Peyer's patch (tissue), 4 donors: ENCODE data around the gene TBX5. TPM values are rescaled to one million over a fixed set of nuclear protein-coding genes. Genes with fewer than 3 reads are reported as not detected.

Source experiments
- DNase-seq, 3 donors: peaks; one replicate each; pipeline ENCODE4 v3.0.0-alpha.2; 2017 to 2019
- H3K27ac ChIP-seq, 4 donors: fragments of 200-600 bp; sonication (generic); one replicate each; pipeline ENCODE4 v1.5.1; 2016 to 2019
- H3K27me3 ChIP-seq, 2 donors: fragments of 200-600 bp; sonication (generic); one replicate each; pipeline ENCODE4 v1.5.1; 2019
- H3K36me3 ChIP-seq, 3 donors: fragments of 200-600 bp; sonication (generic); one replicate each; pipeline ENCODE4 v1.5.1; 2016 to 2019
- H3K4me1 ChIP-seq, 4 donors: fragments of 200-600 bp; sonication (generic); one replicate each; pipeline ENCODE4 v1.5.1; 2016 to 2019
- H3K4me3 ChIP-seq, 4 donors: fragments of 200-600 bp; sonication (generic); 1 replicate in 3 of 4; 2 replicates in 1 of 4; pipeline ENCODE4 v1.5.1; 2016 to 2019; ENCODE audit warnings: mild to moderate bottlenecking in 1 of 4
- H3K9me3 ChIP-seq, 4 donors: fragments of 200-600 bp; sonication (generic); one replicate each; pipeline ENCODE4 v1.5.1; 2016 to 2019; ENCODE audit warnings: mild to moderate bottlenecking in 1 of 4
- POLR2A ChIP-seq, 2 donors: fragments of 450-650 bp; IDR thresholded peaks; one replicate each; pipeline ENCODE4 v1.5.1; 2017; ENCODE audit warnings: antibody characterized with exemption in 2 of 2, mild to moderate bottlenecking in 2 of 2, moderate library complexity in 2 of 2
- total RNA-seq, 4 donors: library from RNA; depleted of rRNA; stranded (reverse); fragments of >200 nt; gene quantifications; one replicate each; pipeline ENCODE4 v1.1.0, GENCODE V29; 2016
- TF ChIP-seq, protein P1 (sequence below), 6 experiments: fragments of 450-650 bp in 4 of 6; fragments of 200-600 bp in 2 of 6; sonication (generic) in 1 of 6; IDR thresholded peaks; one replicate each; pipeline ENCODE4 v1.5.1; 2017 to 2019; ENCODE audit warnings: antibody characterized with exemption in 6 of 6, mild to moderate bottlenecking in 3 of 6, moderate library complexity in 1 of 6

The TBX5 gene
- total RNA-seq, 4 donors from 2014 or later: not detected

DNA sequence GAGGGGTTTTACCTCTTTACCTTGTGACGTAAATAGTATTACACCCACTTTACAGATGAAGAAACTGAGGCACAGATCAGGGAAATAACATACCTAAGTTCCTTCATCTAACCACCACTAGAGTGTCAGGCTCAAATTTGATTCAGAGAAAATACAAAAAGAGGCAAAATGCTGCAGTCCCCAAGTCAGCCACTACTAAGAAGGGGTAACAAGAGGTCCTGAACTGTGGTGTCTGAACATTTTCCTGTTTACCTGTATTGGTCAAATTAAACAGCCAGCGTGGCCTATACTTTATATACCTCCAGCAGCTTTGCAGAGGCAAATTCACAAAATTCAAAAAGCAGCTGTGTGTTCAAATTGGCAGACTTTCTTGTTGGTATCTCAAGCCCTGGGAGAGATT, 92.0 kb downstream of the TBX5 start:
- Histone ChIP-seq H3K4me3 (no peak overlapping the region), H3K27me3 (no peaks in the 10 kb centered on the region), H3K27ac (no peak overlapping the region), H3K9me3 (no peaks in the 10 kb centered on the region), H3K36me3 (no peaks in the 10 kb centered on the region), H3K4me1 (no peaks in the 10 kb centered on the region)
- no peak for TF ChIP-seq POLR2A (IDR thresholded peaks at IDR 0.05)
- TF ChIP-seq, protein P1, sequence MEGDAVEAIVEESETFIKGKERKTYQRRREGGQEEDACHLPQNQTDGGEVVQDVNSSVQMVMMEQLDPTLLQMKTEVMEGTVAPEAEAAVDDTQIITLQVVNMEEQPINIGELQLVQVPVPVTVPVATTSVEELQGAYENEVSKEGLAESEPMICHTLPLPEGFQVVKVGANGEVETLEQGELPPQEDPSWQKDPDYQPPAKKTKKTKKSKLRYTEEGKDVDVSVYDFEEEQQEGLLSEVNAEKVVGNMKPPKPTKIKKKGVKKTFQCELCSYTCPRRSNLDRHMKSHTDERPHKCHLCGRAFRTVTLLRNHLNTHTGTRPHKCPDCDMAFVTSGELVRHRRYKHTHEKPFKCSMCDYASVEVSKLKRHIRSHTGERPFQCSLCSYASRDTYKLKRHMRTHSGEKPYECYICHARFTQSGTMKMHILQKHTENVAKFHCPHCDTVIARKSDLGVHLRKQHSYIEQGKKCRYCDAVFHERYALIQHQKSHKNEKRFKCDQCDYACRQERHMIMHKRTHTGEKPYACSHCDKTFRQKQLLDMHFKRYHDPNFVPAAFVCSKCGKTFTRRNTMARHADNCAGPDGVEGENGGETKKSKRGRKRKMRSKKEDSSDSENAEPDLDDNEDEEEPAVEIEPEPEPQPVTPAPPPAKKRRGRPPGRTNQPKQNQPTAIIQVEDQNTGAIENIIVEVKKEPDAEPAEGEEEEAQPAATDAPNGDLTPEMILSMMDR (IDR thresholded peaks at IDR 0.05): no peak
- no peak for DNase-seq

GRCh38 chr12:114311974-114312373, 94.0 kb downstream of the TBX5 start:
- no peak for DNase-seq
- TF ChIP-seq, protein P1 (IDR thresholded peaks at IDR 0.05): no peak
- no peak for TF ChIP-seq POLR2A (IDR thresholded peaks at IDR 0.05)

DNA sequence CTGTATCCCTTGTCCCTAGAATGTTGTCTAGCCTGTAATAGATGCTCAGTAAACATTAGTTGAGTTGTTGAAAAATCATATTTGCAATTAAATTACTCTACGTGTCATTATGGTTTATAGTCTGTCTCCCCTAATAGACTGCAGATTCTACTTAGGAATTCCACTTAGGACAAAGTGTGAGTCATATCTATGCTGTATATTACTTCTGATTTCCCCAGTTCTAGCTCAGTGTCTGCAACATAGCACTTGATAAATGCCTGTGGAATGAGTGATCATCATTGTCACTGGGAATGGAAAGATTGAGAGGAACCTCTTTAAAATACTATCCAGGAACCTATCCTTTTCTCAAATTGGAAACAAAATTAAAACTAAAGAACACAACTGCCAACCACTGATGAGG, 99.3 kb downstream of the TBX5 start:
- H3K9me3 ChIP-seq: no peaks in the 10 kb centered on the region
- TF ChIP-seq POLR2A (IDR thresholded peaks at IDR 0.05): no peak
- TF ChIP-seq, protein P1 (IDR thresholded peaks at IDR 0.05): no peak
- no peaks in the 10 kb centered on the region for H3K4me1 ChIP-seq
- no peaks in the 10 kb centered on the region for H3K36me3 ChIP-seq
- H3K4me3 ChIP-seq: no peak overlapping the region
- no peaks in the 10 kb centered on the region for H3K27me3 ChIP-seq
- DNase-seq: no peak
- no peak overlapping the region for H3K27ac ChIP-seq

More at GRCh38 chr12:114311974-114312373, 94.0 kb downstream of the TBX5 start:
- H3K9me3 ChIP-seq: no peaks in the 10 kb centered on the region
- H3K36me3 ChIP-seq: no peaks in the 10 kb centered on the region
- H3K27ac ChIP-seq: no peak overlapping the region
- H3K4me3 ChIP-seq: no peak overlapping the region
- H3K27me3 ChIP-seq: no peaks in the 10 kb centered on the region
- no peaks in the 10 kb centered on the region for H3K4me1 ChIP-seq

DNA sequence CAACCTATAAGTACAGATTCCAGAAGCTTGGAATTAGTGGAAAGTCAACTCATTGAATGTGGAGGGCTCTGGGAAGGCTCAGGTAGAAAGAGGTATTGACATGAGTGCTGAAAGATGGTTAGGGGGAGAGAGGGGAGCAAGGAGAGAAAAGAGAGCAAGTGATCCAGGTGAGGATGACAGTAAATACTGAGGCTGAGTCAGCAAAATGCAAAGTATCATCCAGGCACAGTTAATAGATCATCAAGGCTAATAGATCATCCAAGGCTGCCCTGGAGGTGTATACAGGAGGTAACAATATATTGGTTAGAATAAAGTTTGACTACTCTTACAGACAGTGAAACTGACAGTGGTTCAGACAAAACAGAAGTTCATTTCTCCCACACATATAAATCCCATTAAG, 100.5 kb downstream of the TBX5 start:
- H3K27ac ChIP-seq: no peak overlapping the region
- no peaks in the 10 kb centered on the region for H3K27me3 ChIP-seq
- no peaks in the 10 kb centered on the region for H3K36me3 ChIP-seq
- TF ChIP-seq, protein P1 (IDR thresholded peaks at IDR 0.05): no peak
- TF ChIP-seq POLR2A (IDR thresholded peaks at IDR 0.05): no peak
- DNase-seq: no peak
- H3K4me3 ChIP-seq: no peak overlapping the region
- H3K9me3 ChIP-seq: no peaks in the 10 kb centered on the region
- H3K4me1 ChIP-seq: no peaks in the 10 kb centered on the region
